Measurements from ENCODE around the gene PHACTR1.

Gene PHACTR1

GRCh38 chr6:13059026-13059425 lies 342.5 kb downstream of the PHACTR1 start:
- TF ChIP-seq CTCF (IDR thresholded peaks at IDR 0.05; ENCODE audit: low read depth, low read length), result no peak

GRCh38 chr6:13063300-13063918 lies 346.8 kb downstream of the PHACTR1 start:
- DNase-seq (ENCODE audit: extremely low read depth, low read depth), result no peak
- TF ChIP-seq CTCF (IDR thresholded peaks at IDR 0.05; ENCODE audit: low read depth, low read length), result no peak

More at GRCh38 chr6:13059026-13059425, 342.5 kb downstream of the PHACTR1 start:
- DNase-seq (ENCODE audit: extremely low read depth, low read depth), result no peak

- no peak for DNase-seq (ENCODE audit: extremely low read depth, low read depth)
These were observed 349.0 kb downstream of the PHACTR1 start for GRCh38 chr6:13065581-13065980.

GRCh38 chr6:13066050-13066449 lies 349.5 kb downstream of the PHACTR1 start:
- TF ChIP-seq CTCF (IDR thresholded peaks at IDR 0.05; ENCODE audit: low read depth, low read length), result no peak
- no peak for DNase-seq (ENCODE audit: extremely low read depth, low read depth)

More at GRCh38 chr6:13065581-13065980, 349.0 kb downstream of the PHACTR1 start:
- TF ChIP-seq CTCF (IDR thresholded peaks at IDR 0.05; ENCODE audit: low read depth, low read length), result no peak

GRCh38 chr6:13066820-13067219 lies 350.3 kb downstream of the PHACTR1 start:
- DNase-seq (ENCODE audit: extremely low read depth, low read depth), result no peak
- TF ChIP-seq CTCF (IDR thresholded peaks at IDR 0.05; ENCODE audit: low read depth, low read length), result no peak

- DNase-seq (ENCODE audit: extremely low read depth, low read depth), result no peak
- no peak for TF ChIP-seq CTCF (IDR thresholded peaks at IDR 0.05; ENCODE audit: low read depth, low read length)
These were observed 352.1 kb downstream of the PHACTR1 start for GRCh38 chr6:13068586-13069210.

GRCh38 chr6:13071550-13072345 lies 355.2 kb downstream of the PHACTR1 start:
- TF ChIP-seq CTCF (IDR thresholded peaks at IDR 0.05; ENCODE audit: low read depth, low read length), result no peak
- no peak for DNase-seq (ENCODE audit: extremely low read depth, low read depth)
